ENCODE data around the gene CAMK1D. TPM values are rescaled to one million over a fixed set of nuclear protein-coding genes. Genes with fewer than 3 reads are reported as not detected.
"Not testable (repeated sequence)": the region's sequence is repeated elsewhere in the genome, so short reads cannot be mapped to it uniquely, and the experiment has no call there.

Gene CAMK1D
- total RNA-seq, 4 donors from 2014 or later = 13.5 to 21.4 (median 15.7) TPM

DNA sequence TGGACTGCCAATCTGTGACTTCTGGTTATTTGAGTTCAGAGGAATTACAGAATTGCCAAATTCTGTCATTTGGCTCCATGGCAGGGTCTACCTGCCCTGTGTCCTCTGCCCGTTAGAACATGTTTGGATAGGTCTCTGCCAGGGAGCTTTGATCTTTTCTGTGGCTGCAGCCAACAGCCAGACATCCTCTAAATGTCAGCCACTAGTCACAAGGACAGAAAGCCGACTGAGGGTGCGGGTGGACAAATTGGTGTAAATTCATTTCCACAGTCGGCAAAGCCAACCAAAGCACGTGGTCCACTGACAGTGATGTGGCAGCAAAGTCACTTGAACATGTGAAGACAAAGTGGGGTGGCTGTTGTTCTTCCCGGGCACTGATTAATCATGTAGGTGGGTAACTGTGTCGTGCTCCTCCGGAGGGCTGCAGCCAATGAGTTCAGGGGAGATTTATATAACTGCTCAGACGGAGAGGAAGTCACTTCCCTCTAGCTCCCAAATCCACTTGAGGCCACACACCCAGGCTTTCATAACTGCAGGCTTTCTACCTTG lies 26.7 kb upstream of the CAMK1D start:
- 82 to 100% methylated on average over 1 to 9 of the region's 9 CpGs for WGBS, 2 donors (ENCODE audit: low coverage in 1 of 2)
- Histone ChIP-seq H3K4me1 (peaks cover 0 to 6% (median 0%) of the 10 kb centered on the region in 4 donors), H3K9me3 (no peaks in the 10 kb centered on the region), H3K36me3 (no peaks in the 10 kb centered on the region), H3K4me3 (no peak overlapping the region), H3K27me3 (no peaks in the 10 kb centered on the region), H3K27ac (no peak overlapping the region)
- intact Hi-C loops (cut with DNase I; ENCODE audit: low total_unique reads) (no loop called here), in situ Hi-C loops (cut with MboI; ENCODE audit: low pct_ligation_motif_present in 1 of 4, low pct_unique_long_range_greater_than_20kb in 1 of 4, low sequenced_read_pairs in 3 of 4) (no loop called here)
- TF ChIP-seq POLR2A (IDR thresholded peaks at IDR 0.05) (no peak), EP300 (IDR thresholded peaks at IDR 0.05; ENCODE audit: low read depth) (no peak), POLR2AphosphoS5 (IDR thresholded peaks at IDR 0.05) (no peak)
- DNase-seq = no peak

DNA sequence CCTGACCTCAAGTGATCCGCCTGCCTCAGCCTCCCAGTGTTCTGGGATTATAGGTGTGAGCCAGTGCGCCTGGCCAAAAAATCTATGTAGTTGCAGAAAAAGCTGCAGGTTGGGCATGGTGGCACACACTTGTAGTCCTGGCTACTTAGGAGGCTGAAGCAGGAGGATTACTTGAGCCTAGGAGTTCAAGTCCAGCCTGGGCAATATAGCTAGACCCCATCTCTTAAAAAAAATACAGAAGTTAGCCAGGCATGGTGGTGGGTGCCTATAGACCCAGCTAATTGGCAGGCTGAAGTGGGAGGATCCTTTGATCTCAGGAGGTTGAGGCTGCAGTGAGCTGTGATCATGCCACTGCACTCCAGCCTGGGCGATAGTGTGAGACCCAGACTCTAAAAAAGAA lies 24.8 kb upstream of the CAMK1D start:
- H3K9me3 ChIP-seq = no peaks in the 10 kb centered on the region
- TF ChIP-seq, protein P1, sequence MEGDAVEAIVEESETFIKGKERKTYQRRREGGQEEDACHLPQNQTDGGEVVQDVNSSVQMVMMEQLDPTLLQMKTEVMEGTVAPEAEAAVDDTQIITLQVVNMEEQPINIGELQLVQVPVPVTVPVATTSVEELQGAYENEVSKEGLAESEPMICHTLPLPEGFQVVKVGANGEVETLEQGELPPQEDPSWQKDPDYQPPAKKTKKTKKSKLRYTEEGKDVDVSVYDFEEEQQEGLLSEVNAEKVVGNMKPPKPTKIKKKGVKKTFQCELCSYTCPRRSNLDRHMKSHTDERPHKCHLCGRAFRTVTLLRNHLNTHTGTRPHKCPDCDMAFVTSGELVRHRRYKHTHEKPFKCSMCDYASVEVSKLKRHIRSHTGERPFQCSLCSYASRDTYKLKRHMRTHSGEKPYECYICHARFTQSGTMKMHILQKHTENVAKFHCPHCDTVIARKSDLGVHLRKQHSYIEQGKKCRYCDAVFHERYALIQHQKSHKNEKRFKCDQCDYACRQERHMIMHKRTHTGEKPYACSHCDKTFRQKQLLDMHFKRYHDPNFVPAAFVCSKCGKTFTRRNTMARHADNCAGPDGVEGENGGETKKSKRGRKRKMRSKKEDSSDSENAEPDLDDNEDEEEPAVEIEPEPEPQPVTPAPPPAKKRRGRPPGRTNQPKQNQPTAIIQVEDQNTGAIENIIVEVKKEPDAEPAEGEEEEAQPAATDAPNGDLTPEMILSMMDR (IDR thresholded peaks at IDR 0.05) = no peak
- TF ChIP-seq EP300 (IDR thresholded peaks at IDR 0.05; ENCODE audit: low read depth) = no peak
- no peak for TF ChIP-seq POLR2AphosphoS5 (IDR thresholded peaks at IDR 0.05)
- no peak for TF ChIP-seq POLR2A (IDR thresholded peaks at IDR 0.05)
- no peak overlapping the region for H3K27ac ChIP-seq
- peaks cover 0 to 6% (median 0%) of the 10 kb centered on the region in 4 donors for H3K4me1 ChIP-seq
- intact Hi-C loops (cut with DNase I; ENCODE audit: low total_unique reads) (no loop called here), in situ Hi-C loops (cut with MboI; ENCODE audit: low pct_ligation_motif_present in 1 of 4, low pct_unique_long_range_greater_than_20kb in 1 of 4, low sequenced_read_pairs in 3 of 4) (no loop called here)
- DNase-seq = no peak
- 99% methylated on average over 3 of the region's 3 CpGs; no CpG with 5 or more reads in 1 of the 2 donors for WGBS, 2 donors (ENCODE audit: low coverage in 1 of 2)
- H3K4me3 ChIP-seq = no peak overlapping the region
- no peaks in the 10 kb centered on the region for H3K27me3 ChIP-seq
- H3K36me3 ChIP-seq = no peaks in the 10 kb centered on the region

DNA sequence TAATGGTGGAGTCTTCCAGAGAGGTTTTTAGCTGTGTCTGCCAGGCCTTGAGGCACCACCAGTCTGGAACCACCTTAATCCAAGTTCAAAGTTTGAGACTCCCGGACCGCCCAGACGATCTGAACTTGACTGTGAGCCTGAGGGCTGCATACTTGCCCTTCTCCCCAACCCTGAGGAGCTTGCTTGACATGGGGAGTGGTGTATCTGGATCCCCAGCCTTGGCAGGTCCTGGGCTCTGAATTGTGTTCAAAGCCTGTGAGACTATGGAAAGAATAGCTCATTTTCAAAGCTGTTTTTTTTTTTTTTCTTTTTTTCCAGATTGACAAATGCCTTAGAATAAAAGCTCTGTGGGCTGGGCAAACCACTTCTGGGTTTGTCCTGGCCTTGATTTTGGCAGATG lies 22.3 kb upstream of the CAMK1D start:
- WGBS, 2 donors (ENCODE audit: low coverage in 1 of 2) = 85 to 86% methylated on average over 1 to 3 of the region's 3 CpGs
- in situ Hi-C loops (cut with MboI; ENCODE audit: low pct_ligation_motif_present in 1 of 4, low pct_unique_long_range_greater_than_20kb in 1 of 4, low sequenced_read_pairs in 3 of 4) = no loop called here

DNA sequence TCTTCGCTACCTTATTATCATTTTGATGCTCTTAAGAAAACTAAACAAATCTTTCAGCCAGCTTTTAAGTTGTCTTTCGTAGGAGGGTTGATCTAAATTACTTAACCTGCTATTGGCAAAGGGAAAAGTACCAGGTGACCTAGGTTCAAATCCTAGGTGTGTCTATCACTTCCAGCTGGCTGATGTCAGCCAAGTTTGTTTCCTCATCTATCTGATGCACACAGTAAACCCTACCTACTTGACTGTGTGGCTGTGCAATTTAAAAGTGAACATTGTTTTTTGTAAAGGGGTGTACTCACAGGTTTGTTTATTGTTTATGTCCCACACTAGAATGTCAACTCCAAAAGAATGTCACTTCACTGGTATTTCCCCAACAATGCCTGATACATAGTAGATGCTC lies 21.9 kb upstream of the CAMK1D start:
- no peaks in the 10 kb centered on the region for H3K9me3 ChIP-seq
- WGBS, 2 donors (ENCODE audit: low coverage in 1 of 2) = 86 to 100% methylated on average over 1 to 2 of the region's 2 CpGs
- in situ Hi-C loops (cut with MboI; ENCODE audit: low pct_ligation_motif_present in 1 of 4, low pct_unique_long_range_greater_than_20kb in 1 of 4, low sequenced_read_pairs in 3 of 4) = no loop called here
- DNase-seq = no peak
- intact Hi-C loops (cut with DNase I; ENCODE audit: low total_unique reads) = no loop called here
- H3K27ac ChIP-seq = no peak overlapping the region
- no peaks in the 10 kb centered on the region for H3K27me3 ChIP-seq
- peaks cover 0 to 6% (median 0%) of the 10 kb centered on the region in 4 donors for H3K4me1 ChIP-seq
- TF ChIP-seq, protein P1 (IDR thresholded peaks at IDR 0.05) = no peak
- TF ChIP-seq POLR2A (IDR thresholded peaks at IDR 0.05) (no peak), POLR2AphosphoS5 (IDR thresholded peaks at IDR 0.05) (no peak), EP300 (IDR thresholded peaks at IDR 0.05; ENCODE audit: low read depth) (no peak)
- H3K36me3 ChIP-seq = no peaks in the 10 kb centered on the region
- H3K4me3 ChIP-seq = no peak overlapping the region

More for the DNA sequence above, 22.3 kb upstream of the CAMK1D start:
- H3K36me3 ChIP-seq = no peaks in the 10 kb centered on the region
- intact Hi-C loops (cut with DNase I; ENCODE audit: low total_unique reads) = no loop called here
- TF ChIP-seq EP300 (IDR thresholded peaks at IDR 0.05; ENCODE audit: low read depth) = no peak
- no peak for TF ChIP-seq POLR2A (IDR thresholded peaks at IDR 0.05)
- TF ChIP-seq POLR2AphosphoS5 (IDR thresholded peaks at IDR 0.05) = no peak
- TF ChIP-seq, protein P1 (IDR thresholded peaks at IDR 0.05) = no peak
- no peak overlapping the region for H3K27ac ChIP-seq
- H3K4me1 ChIP-seq = peaks cover 0 to 6% (median 0%) of the 10 kb centered on the region in 4 donors
- H3K4me3 ChIP-seq = no peak overlapping the region
- no peaks in the 10 kb centered on the region for H3K27me3 ChIP-seq
- no peaks in the 10 kb centered on the region for H3K9me3 ChIP-seq
- no peak for DNase-seq

DNA sequence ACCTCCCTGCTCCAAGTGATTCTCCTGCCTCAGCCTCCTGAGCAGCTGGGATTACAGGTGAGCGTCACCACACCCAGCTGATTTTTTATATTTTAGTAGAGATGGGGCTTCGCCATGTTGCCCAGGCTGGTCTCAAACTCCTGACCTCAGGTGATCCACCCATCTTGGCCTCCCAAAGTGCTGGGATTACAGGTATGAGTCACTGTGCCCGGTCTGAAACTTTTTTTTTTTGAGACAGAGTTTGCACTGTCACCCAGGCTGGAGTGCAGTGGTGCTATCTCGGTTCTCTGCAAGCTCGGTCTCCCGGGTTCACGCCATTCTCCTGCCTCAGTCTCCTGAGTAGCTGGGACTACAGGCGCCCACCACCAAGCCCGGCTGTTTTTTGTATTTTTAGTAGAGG lies 21.0 kb upstream of the CAMK1D start:
- H3K4me3 ChIP-seq; H3K27ac ChIP-seq; DNase-seq; H3K36me3 ChIP-seq; H3K4me1 ChIP-seq; H3K27me3 ChIP-seq; H3K9me3 ChIP-seq; in situ Hi-C loops (cut with MboI; ENCODE audit: low pct_ligation_motif_present in 1 of 4, low pct_unique_long_range_greater_than_20kb in 1 of 4, low sequenced_read_pairs in 3 of 4); intact Hi-C loops (cut with DNase I; ENCODE audit: low total_unique reads): not testable (repeated sequence)
- WGBS, 2 donors (ENCODE audit: low coverage in 1 of 2) = 92 to 100% methylated on average over 2 to 8 of the region's 9 CpGs
